RWPE2 (cell line): ENCODE measurements around the gene FBXO34.

Source experiments
- ATAC-seq: fragments of 200-7000 bp; cut with Tn5 transposase; 3 replicates; pipeline ENCODE4 v1.9.1; 2021; ENCODE audit warnings: low read depth
- DNase-seq: peaks from one replicate; pipeline ENCODE4 v3.0.0-alpha.2; 2020; ENCODE audit warnings: low spot score
- H3K27ac ChIP-seq: fragments of 450-650 bp; 2 replicates; pipeline ENCODE4 v1.5.1; 2017; ENCODE audit warnings: mild to moderate bottlenecking; ENCODE audit not compliant: poor library complexity, severe bottlenecking
- H3K27me3 ChIP-seq: fragments of 250-450 bp; sonication (Bioruptor Pico); 2 replicates; pipeline ENCODE4 v1.5.1; 2021; ENCODE audit warnings: mild to moderate bottlenecking, moderate library complexity; ENCODE audit not compliant: insufficient read depth, poor library complexity, severe bottlenecking
- H3K36me3 ChIP-seq: fragments of 250-450 bp; sonication (Bioruptor Pico); 2 replicates; pipeline ENCODE4 v1.5.1; 2020; ENCODE audit warnings: low read depth, mild to moderate bottlenecking, moderate library complexity
- H3K4me1 ChIP-seq: fragments of 250-450 bp; sonication (Bioruptor Pico); 2 replicates; pipeline ENCODE4 v1.5.1; 2021; ENCODE audit warnings: mild to moderate bottlenecking, moderate library complexity; ENCODE audit not compliant: insufficient read depth, poor library complexity, severe bottlenecking
- H3K4me3 ChIP-seq: fragments of 250-450 bp; sonication (Bioruptor Pico); 2 replicates; pipeline ENCODE4 v1.5.1; 2021; ENCODE audit warnings: mild to moderate bottlenecking, moderate library complexity; ENCODE audit not compliant: severe bottlenecking
- H3K9me3 ChIP-seq: fragments of 250-450 bp; sonication (Bioruptor Pico); 2 replicates; pipeline ENCODE4 v1.5.1; 2021; ENCODE audit warnings: mild to moderate bottlenecking, moderate library complexity; ENCODE audit not compliant: severe bottlenecking
- TF ChIP-seq, protein P1 (sequence below): fragments of 450-650 bp; IDR thresholded peaks from one replicate; pipeline ENCODE4 v1.5.1; 2017; ENCODE audit warnings: mild to moderate bottlenecking, moderate library complexity; ENCODE audit not compliant: poor library complexity, severe bottlenecking

Gene FBXO34

DNA sequence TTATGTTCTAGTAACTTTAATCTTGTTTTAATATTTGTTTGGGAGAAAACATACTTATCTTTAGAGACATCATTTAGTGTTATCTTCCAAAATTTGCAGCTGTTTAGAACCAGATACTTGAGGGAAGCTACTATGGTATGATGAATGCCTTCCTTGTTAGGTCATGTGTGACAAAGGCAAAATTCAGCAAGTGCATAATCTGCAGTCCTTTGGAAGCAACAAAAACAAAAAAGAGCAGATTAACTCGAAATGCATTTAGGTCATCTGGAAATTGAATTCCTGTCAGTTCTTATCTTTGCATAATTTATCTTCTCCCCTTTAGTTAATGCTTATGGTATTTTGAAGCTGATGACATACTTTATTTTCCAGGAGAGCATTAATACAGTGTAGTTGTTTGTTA, 3.5 kb downstream of the FBXO34 start:
- TF ChIP-seq, protein P1, sequence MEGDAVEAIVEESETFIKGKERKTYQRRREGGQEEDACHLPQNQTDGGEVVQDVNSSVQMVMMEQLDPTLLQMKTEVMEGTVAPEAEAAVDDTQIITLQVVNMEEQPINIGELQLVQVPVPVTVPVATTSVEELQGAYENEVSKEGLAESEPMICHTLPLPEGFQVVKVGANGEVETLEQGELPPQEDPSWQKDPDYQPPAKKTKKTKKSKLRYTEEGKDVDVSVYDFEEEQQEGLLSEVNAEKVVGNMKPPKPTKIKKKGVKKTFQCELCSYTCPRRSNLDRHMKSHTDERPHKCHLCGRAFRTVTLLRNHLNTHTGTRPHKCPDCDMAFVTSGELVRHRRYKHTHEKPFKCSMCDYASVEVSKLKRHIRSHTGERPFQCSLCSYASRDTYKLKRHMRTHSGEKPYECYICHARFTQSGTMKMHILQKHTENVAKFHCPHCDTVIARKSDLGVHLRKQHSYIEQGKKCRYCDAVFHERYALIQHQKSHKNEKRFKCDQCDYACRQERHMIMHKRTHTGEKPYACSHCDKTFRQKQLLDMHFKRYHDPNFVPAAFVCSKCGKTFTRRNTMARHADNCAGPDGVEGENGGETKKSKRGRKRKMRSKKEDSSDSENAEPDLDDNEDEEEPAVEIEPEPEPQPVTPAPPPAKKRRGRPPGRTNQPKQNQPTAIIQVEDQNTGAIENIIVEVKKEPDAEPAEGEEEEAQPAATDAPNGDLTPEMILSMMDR, result no peak
- Histone ChIP-seq H3K36me3 (peaks cover 7% of the 10 kb centered on the region; the same call in 1 of the 2 replicates), H3K9me3 (no peaks in the 10 kb centered on the region), H3K4me1 (peaks cover 23% of the 10 kb centered on the region), H3K4me3 (no peak overlapping the region), H3K27me3 (no peaks in the 10 kb centered on the region), H3K27ac (no peak overlapping the region)
- DNase-seq, result no peak
- no peak for ATAC-seq

DNA sequence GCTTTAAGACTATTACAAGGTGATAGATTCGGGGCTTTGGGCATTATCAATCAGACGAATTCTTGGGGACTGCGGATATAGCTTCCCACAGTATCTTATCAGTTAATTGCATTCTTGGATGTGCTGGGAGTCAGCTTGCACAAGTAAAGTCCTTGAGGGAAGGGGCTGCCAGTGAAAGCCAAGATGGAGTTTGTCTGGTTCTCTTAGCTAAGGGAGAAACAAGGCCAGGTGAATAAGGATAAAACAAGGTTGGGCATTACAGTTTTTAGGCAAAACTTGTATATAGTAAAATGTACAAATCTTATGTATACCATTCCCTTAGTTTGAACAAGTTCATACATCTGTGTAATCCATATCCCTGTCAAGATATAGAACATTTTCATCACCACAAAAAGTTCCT, 5.5 kb downstream of the FBXO34 start:
- H3K27me3 ChIP-seq, result no peaks in the 10 kb centered on the region
- DNase-seq (no peak), ATAC-seq (no peak)
- no peak overlapping the region for H3K4me3 ChIP-seq
- peaks cover 27% of the 10 kb centered on the region for H3K4me1 ChIP-seq
- TF ChIP-seq, protein P1, result no peak
- no peaks in the 10 kb centered on the region for H3K9me3 ChIP-seq
- peaks cover 12% of the 10 kb centered on the region; the same call in 1 of the 2 replicates for H3K36me3 ChIP-seq
- H3K27ac ChIP-seq, result no peak overlapping the region

DNA sequence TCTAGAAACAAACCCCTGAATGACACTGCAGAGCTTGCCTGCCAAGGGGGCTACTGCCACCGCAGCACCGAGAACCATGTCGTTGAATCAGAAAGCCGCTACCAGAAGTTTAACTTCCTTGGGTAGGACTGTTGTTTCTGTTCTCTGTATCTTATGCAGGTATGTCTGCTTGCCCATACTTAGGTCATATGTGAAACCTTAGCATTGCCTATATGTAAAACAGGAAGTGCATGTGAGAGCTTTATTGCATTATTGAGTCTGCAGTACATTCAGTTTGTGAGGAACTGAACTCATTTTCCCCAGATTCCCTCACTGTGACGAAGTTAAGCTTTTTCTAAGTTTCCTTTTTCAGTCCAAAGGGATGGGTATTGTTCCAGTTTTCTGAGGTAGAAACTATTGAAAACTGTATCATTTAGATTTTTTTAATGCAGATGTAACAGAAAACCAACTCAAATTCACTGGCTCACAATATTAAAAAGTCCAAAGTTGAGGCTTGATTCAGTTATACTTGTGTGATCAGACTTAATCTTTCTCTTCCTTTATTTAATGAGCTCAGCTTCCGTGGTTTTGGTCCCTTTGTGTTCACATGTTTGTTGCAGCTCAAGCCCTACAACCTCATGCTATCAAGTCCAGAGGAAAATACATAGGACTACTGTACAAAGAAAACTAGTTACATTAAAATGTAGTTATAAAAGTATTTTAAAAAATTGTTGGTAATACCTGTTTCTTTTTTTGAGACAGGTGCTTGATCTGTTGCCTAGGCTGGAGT, 6.9 kb downstream of the FBXO34 start:
- Histone ChIP-seq H3K9me3 (no peaks in the 10 kb centered on the region), H3K27ac (no peak overlapping the region), H3K36me3 (peaks cover 12% of the 10 kb centered on the region; the same call in 1 of the 2 replicates), H3K27me3 (no peaks in the 10 kb centered on the region), H3K4me3 (no peak overlapping the region), H3K4me1 (peaks cover 21% of the 10 kb centered on the region)
- TF ChIP-seq, protein P1, result no peak
- no peak for ATAC-seq
- no peak for DNase-seq

DNA sequence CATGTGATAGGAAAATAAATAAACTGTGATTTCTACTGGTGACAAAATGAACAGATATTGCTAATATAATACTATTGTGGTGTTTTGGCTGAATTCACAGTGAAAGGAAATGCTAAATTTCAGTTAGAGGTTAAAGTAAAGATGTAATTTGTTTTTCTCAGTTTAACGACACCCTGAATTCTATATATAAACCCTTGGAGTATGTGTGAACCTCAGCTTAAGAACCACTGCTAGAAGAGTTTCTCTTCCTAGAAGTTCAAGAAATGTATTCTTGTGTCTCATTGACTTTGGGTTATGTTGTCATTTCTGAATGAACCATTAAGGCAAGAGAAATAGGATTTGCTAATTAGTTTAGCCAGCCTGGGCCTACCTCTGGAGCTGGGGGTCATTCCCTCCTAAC, 8.2 kb downstream of the FBXO34 start:
- Histone ChIP-seq H3K9me3 (no peaks in the 10 kb centered on the region), H3K4me1 (peaks cover 11% of the 10 kb centered on the region), H3K27me3 (no peaks in the 10 kb centered on the region), H3K4me3 (no peak overlapping the region), H3K36me3 (peaks cover 12% of the 10 kb centered on the region; the same call in 1 of the 2 replicates), H3K27ac (no peak overlapping the region)
- TF ChIP-seq, protein P1, result no peak
- ATAC-seq (no peak), DNase-seq (no peak)

DNA sequence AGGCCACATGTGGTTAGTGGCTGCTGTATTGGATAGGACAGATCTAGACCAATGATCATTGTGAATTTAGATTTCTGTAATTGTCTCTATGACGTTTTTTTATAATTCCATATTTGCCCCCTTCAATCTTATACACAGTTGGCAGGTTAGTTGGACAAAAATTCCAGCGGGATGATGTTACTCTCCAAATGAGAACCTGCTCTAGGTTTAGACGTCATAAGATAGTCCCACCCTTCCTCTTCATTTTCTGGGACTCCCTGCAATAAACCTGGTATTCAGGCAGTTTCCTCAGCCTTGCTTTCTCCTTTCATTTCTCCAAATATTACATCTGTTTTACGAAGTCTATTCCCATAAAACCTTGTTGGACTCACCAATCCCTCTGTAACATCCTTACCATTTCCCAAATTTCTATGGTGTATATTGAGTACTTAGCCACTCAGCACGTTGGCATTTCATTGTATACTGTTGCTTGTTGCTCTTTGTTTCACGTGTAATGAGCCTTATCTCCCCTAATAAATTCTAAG, 10.2 kb downstream of the FBXO34 start:
- DNase-seq, result no peak
- Histone ChIP-seq H3K36me3 (peaks cover 12% of the 10 kb centered on the region; the same call in 1 of the 2 replicates), H3K4me1 (peaks cover 5% of the 10 kb centered on the region), H3K27ac (no peak overlapping the region), H3K27me3 (no peaks in the 10 kb centered on the region), H3K4me3 (no peak overlapping the region), H3K9me3 (no peaks in the 10 kb centered on the region)
- no peak for ATAC-seq
- TF ChIP-seq, protein P1, result no peak
